K562 (cell line): ENCODE results near the gene KRABD2.
"Not testable (repeated sequence)": the region's sequence is repeated elsewhere in the genome, so short reads cannot be mapped to it uniquely, and the experiment has no call there.

Experiments
- ATAC-seq: fragments of 200-7000 bp; cut with Tn5 transposase; 3 replicates; pipeline ENCODE4 v1.9.1; 2020; ENCODE audit warnings: moderate library complexity
- BruUV-seq: library from RNA; stranded (reverse); fragments of 400-500 nt; replicated peaks from 2 replicates; lab custom pipeline; 2021; lab: Mats Ljungman, UMichigan
- CTCF ChIA-PET: fragments of 300-600 bp; formaldehyde crosslinking; extraction: SDS; loops from one replicate; lab custom pipeline; 2021; ENCODE audit warnings: low intra/inter-chr PET ratio; lab: Yijun Ruan, JAX
- POLR2A ChIA-PET: fragments of 300-600, 350-650 bp; sonication (Branson Sonifier 250); formaldehyde crosslinking; extraction: SDS; loops from one replicate; lab custom pipeline; 2021; ENCODE audit warnings: antibody characterized with exemption, inconsistent platforms; lab: Yijun Ruan, JAX
- DNase-seq, 4 experiments: peaks; one replicate each; pipeline versions ENCODE4 v3.0.0 to v3.0.0-alpha.2; 2011 to 2018; ENCODE audit warnings: low spot score in 3 of 4, mixed read lengths in 3 of 4; ENCODE audit errors: extremely low read depth in 1 of 4
- FAIRE-seq: peaks from 2 replicates; lab custom pipeline; 2011; peaks lifted over from hg19 to GRCh38; lab: Jason Lieb, UNC
- H2AFZ ChIP-seq: 2 replicates; pipeline ENCODE4 v1.6.0; 2011; ENCODE audit warnings: low read depth, low read length, control low read depth, inconsistent platforms
- H3K27ac ChIP-seq: fragments of 200-600 bp; 3 replicates; pipeline ENCODE4 v1.8.0; 2011; ENCODE audit warnings: low read depth, mild to moderate bottlenecking, control low read depth, inconsistent platforms, low read length, moderate library complexity, mixed read lengths; ENCODE audit errors: extremely low read depth
- H3K27me3 ChIP-seq, 2 experiments: fragments of 300-600 bp in 1 of 2; 2 replicates in 1 of 2; 3 replicates in 1 of 2; pipeline versions ENCODE4 v1.6.0 to v1.8.0; 2011; ENCODE audit warnings: inconsistent platforms in 2 of 2, low read length in 2 of 2, mild to moderate bottlenecking in 1 of 2, mixed read lengths in 1 of 2, moderate library complexity in 1 of 2; ENCODE audit not compliant: control insufficient read depth in 2 of 2, insufficient read depth in 2 of 2
- H3K36me3 ChIP-seq: fragments of 300-600 bp; 3 replicates; pipeline ENCODE4 v1.8.0; 2011; ENCODE audit warnings: mild to moderate bottlenecking, low read length, inconsistent platforms; ENCODE audit not compliant: control insufficient read depth, insufficient read depth
- H3K4me1 ChIP-seq, 2 experiments: fragments of 200-600 bp in 1 of 2; replicated peaks in 1 of 2; 2 replicates in 1 of 2; 3 replicates in 1 of 2; pipeline versions ENCODE4 v1.5.1 to v1.8.0; 2011; ENCODE audit warnings: inconsistent platforms in 2 of 2, low read length in 2 of 2, mild to moderate bottlenecking in 1 of 2, mixed read lengths in 1 of 2, moderate library complexity in 1 of 2; ENCODE audit not compliant: control insufficient read depth in 2 of 2, insufficient read depth in 2 of 2
- H3K4me2 ChIP-seq: 2 replicates; pipeline ENCODE4 v1.6.1; 2011; ENCODE audit warnings: low read length, control low read depth, inconsistent platforms, mixed read lengths; ENCODE audit not compliant: insufficient read depth
- H3K4me3 ChIP-seq: fragments of 200-600 bp; sonication (generic), shearing (Covaris generic); 2 replicates; pipeline ENCODE4 v1.5.1; 2016; ENCODE audit warnings: control low read depth, inconsistent platforms
- H3K79me2 ChIP-seq: fragments of 200-600 bp; 3 replicates; pipeline ENCODE4 v1.8.0; 2011; ENCODE audit warnings: low read length, inconsistent platforms; ENCODE audit not compliant: control insufficient read depth, insufficient read depth
- H3K9ac ChIP-seq, 2 experiments: 2 replicates each; pipeline versions ENCODE4 v1.6.0 to v1.6.1; 2011; ENCODE audit warnings: low read depth in 2 of 2, low read length in 2 of 2, control low read depth in 1 of 2, inconsistent platforms in 1 of 2, mild to moderate bottlenecking in 1 of 2, mixed read lengths in 1 of 2; ENCODE audit not compliant: insufficient read depth in 1 of 2
- H3K9me1 ChIP-seq: one replicate; pipeline ENCODE4 v1.6.0; 2011; ENCODE audit warnings: inconsistent platforms, mild to moderate bottlenecking, low read length, moderate library complexity; ENCODE audit not compliant: control insufficient read depth, insufficient read depth
- H3K9me3 ChIP-seq: replicated peaks from 2 replicates; pipeline ENCODE4 v1.5.1; 2011; ENCODE audit warnings: low read depth, low read length, inconsistent platforms; ENCODE audit not compliant: control insufficient read depth, insufficient read depth
- H4K20me1 ChIP-seq: replicated peaks from 2 replicates; pipeline ENCODE4 v1.6.1; 2011; ENCODE audit warnings: low read length, inconsistent platforms, mixed read lengths; ENCODE audit not compliant: control insufficient read depth, insufficient read depth
- CCNT2 ChIP-seq: IDR thresholded peaks from 2 replicates; pipeline ENCODE4 v1.6.1; 2011; ENCODE audit warnings: borderline replicate concordance, low read depth, mild to moderate bottlenecking, moderate library complexity, mixed read lengths, low read length; ENCODE audit not compliant: insufficient read length; ENCODE audit errors: extremely low read depth
- WGBS: fragments of 100-300 bp; shearing (Covaris generic); methylation state at CpG from one replicate; pipeline ENCODE4 v1.1.6; 2016; ENCODE audit warnings: low coverage, mixed read lengths; ENCODE audit not compliant: insufficient coverage; ENCODE audit errors: missing lambda C conversion rate; 5-methylcytosine and 5-hydroxymethylcytosine counted together
- in situ Hi-C: fragments of 300-500 bp; cut with MboI; formaldehyde crosslinking; loops from 4 replicates; pipeline ENCODE4 v1.15.0; 2018; ENCODE audit warnings: inconsistent platforms, mixed read lengths
- intact Hi-C: fragments of 100-400 bp; cut with micrococcal nuclease; formaldehyde crosslinking; loops from 2 replicates; pipeline ENCODE4 v1.14.2; 2022
- TF ChIP-seq, protein P1 (sequence below): fragments of 250-450 bp; sonication (Bioruptor Pico); IDR thresholded peaks from 2 replicates; pipeline ENCODE4 v1.4.0; 2020

The KRABD2 gene

DNA sequence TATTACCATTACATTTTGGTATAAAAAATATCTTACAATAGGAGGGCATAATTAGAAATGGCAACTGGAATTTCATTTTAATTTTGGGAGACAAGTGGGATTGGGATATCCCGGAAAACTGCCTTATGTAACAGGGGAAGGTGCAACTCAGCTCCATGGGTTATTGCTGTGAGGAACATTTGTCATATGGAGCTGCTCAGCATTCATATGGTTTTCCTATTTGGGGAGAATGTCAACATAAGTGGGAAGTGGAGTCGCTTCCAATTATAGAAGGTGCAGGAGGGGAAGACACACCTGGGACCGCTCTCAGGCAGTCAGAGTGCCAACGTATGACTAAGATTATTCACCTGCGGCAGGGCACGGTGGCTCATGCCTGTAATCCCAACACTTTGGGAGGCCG lies 26.2 kb downstream of the KRABD2 start:
- FAIRE-seq, result no peak
- intact Hi-C loops, result no loop called here

DNA sequence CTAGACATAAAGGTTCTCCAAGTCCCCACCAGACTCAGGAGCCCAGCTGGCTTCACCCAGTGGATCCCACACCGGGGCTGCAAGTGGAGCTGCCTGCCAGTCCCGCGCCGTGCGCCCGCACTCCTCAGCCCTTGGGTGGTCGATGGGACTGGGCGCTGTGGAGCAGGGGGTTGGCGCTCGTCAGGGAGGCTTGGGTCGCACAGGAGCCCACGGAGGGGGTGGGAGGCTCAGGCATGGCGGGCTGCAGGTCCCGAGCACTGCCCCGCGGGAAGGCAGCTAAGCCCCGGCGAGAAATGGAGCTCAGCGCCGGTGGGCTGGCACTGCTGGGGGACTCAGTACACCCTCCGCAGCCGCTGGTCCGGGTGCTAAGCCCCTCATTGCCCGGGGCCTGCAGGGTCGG lies 29.5 kb downstream of the KRABD2 start:
- H3K27me3 ChIP-seq, H3K4me3 ChIP-seq, H3K4me1 ChIP-seq, H3K9me1 ChIP-seq, in situ Hi-C loops, H4K20me1 ChIP-seq, H3K9ac ChIP-seq, BruUV-seq, ATAC-seq, intact Hi-C loops, H2AFZ ChIP-seq, H3K4me2 ChIP-seq, H3K27ac ChIP-seq, FAIRE-seq, DNase-seq, CTCF ChIA-PET, H3K79me2 ChIP-seq, H3K36me3 ChIP-seq, H3K9me3 ChIP-seq: not testable (repeated sequence)
- WGBS, result 80% methylated on average over 1 of the region's 25 CpGs
- POLR2A ChIA-PET, result interaction anchor here (1.0 to 1.6 kb wide), 2 partner anchors 9 to 174 kb away, joined by 3 to 4 read pairs; no protein-coding TSS in a partner anchor

More for the DNA sequence above, 26.2 kb downstream of the KRABD2 start:
- no peaks in the 10 kb centered on the region for H3K36me3 ChIP-seq
- WGBS, result 20% methylated on average over 7 of the region's 7 CpGs
- ATAC-seq (no peak), DNase-seq (no peak)
- ChIA-PET CTCF (no interaction called here), POLR2A (interaction anchor here (0.9 kb wide), 1 partner anchor 12 kb away, joined by 3 read pairs; no protein-coding TSS in a partner anchor)
- no peak overlapping the region for H3K9ac ChIP-seq
- no peak overlapping the region for H3K27ac ChIP-seq
- H3K9me3 ChIP-seq, result no peaks in the 10 kb centered on the region
- H3K79me2 ChIP-seq, result no peaks in the 10 kb centered on the region
- no peaks in the 10 kb centered on the region for H3K9me1 ChIP-seq
- no peak overlapping the region for H3K4me2 ChIP-seq
- BruUV-seq, result no TSS peak
- H4K20me1 ChIP-seq, result no peaks in the 10 kb centered on the region
- no peaks in the 10 kb centered on the region; a peak in 1 of 5 replicates for H3K27me3 ChIP-seq
- in situ Hi-C loops, result no loop called here
- no peak overlapping the region for H3K4me3 ChIP-seq
- TF ChIP-seq, protein P1, sequence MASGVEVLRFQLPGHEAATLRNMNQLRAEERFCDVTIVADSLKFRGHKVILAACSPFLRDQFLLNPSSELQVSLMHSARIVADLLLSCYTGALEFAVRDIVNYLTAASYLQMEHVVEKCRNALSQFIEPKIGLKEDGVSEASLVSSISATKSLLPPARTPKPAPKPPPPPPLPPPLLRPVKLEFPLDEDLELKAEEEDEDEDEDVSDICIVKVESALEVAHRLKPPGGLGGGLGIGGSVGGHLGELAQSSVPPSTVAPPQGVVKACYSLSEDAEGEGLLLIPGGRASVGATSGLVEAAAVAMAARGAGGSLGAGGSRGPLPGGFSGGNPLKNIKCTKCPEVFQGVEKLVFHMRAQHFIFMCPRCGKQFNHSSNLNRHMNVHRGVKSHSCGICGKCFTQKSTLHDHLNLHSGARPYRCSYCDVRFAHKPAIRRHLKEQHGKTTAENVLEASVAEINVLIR (CRISPR knock-in tag), result no peak
- no peak for TF ChIP-seq CCNT2
- TF ChIP-seq, all 486 proteins: peak for 0
- no peak overlapping the region for H2AFZ ChIP-seq
- peaks cover 4 to 10% of the 10 kb centered on the region in 2 experiments; a peak in 3 of 5 replicates for H3K4me1 ChIP-seq
